GM12864 (cell line): ENCODE results near the gene OPA3.

Experiments
- DNase-seq: peaks from one replicate; pipeline ENCODE4 v3.0.0-alpha.2; 2011; ENCODE audit warnings: low read depth
- H3K4me3 ChIP-seq: 2 replicates; pipeline ENCODE4 v1.5.1; 2011; ENCODE audit warnings: mild to moderate bottlenecking, low read depth, low read length, control low read depth
- CTCF ChIP-seq: IDR thresholded peaks from 2 replicates; pipeline ENCODE4 v1.5.1; 2011; ENCODE audit warnings: low read depth, mild to moderate bottlenecking, moderate library complexity, low read length, control low read depth, inconsistent platforms; ENCODE audit errors: missing control alignments

OPA3 gene

DNA sequence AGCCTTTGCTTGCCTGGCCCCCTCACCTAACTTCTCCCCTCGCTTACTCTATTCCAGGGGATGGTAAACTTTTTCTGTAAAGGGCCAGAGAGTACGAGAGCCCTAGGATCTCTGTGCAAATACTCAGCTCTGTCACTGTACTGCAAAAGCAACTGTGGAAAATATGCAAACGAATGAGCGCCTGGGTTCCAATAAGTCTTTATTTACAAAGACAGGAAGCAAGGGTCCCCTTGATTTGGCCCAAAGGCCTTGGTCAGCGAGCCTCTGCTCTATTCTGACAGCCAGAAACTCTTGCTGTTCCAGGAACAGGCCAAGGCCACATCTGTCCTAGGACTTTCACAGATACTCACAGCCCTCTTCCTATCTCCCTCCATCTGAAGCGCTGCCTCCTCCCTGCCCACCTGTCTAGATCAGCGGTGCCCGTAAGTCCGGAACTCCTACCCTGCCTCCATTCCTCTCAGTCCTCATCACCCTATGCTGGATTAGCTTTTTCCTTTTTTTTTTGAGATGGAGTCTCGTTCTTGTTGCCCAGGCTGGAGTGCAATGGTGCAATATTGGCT lies 37.3 kb downstream of the OPA3 start:
- TF ChIP-seq CTCF, result no peak
- DNase-seq, result no peak
- H3K4me3 ChIP-seq, result no peak overlapping the region

DNA sequence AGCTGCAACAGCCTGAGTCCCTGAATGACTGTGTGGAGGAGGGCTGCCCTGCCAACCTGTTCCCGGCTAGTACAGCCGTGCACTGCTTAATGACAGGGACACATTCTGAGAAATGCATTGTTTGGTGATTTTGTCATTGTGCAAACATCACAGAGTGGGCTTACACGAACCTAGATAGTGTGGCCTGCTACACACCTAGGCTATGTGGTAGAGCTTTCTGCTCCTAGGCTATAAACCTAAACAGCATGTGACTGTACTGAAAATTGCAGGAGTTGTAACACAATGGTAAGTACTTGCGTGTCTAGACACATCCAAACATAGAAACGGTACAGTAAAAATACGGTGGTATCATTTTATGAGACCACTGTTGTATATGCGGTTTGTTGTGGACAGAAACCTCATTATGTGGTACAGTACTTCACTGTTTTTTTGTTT lies 42.4 kb downstream of the OPA3 start:
- H3K4me3 ChIP-seq, result no peak overlapping the region
- no peak for DNase-seq
- no peak for TF ChIP-seq CTCF

GRCh38 chr19:45539459-45539858 lies 45.1 kb downstream of the OPA3 start:
- H3K4me3 ChIP-seq, result no peak overlapping the region
- no peak for DNase-seq
- TF ChIP-seq CTCF, result no peak

- no peak overlapping the region for H3K4me3 ChIP-seq
- no peak for DNase-seq
- no peak for TF ChIP-seq CTCF
Observed at GRCh38 chr19:45531349-45531748, 53.3 kb downstream of the OPA3 start.

GRCh38 chr19:45529420-45529785 lies 55.2 kb downstream of the OPA3 start:
- no peak overlapping the region for H3K4me3 ChIP-seq
- no peak for DNase-seq
- no peak for TF ChIP-seq CTCF

DNA sequence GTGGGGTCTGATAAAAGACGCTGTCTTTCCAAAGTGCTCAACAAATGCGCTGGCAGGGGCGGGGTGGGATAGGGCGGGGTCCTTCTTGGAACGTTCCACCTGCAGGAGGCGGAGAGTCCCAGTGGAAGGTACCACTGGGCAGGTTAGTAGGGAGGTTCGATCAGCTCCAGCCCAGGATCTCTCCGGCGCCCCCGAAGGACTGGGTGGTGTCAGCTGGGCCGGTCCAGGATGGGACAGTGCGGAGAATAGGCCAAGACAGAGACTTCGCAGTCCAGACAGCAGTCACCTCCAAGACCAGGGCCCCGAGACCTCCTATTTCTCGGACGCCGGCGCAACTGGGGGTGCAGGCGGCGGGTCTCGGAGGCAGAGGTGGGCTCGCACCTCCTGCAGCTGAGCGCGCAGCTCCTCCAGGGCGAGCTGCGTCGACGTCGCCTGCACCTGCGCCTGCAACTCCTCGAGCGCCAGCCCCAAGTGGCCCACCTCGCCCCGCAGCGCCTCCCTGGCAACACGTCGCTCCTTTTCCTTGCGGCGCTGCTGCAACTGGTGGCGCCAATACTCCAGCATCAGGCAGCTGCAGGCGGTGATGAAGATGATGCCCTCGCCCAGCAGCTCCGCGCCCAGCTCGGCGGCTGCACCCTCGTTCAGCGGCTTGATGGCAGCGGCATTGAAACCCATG lies 55.7 kb downstream of the OPA3 start:
- no peak for DNase-seq
- no peak for TF ChIP-seq CTCF
- H3K4me3 ChIP-seq, result no peak overlapping the region
